K562 (cell line): Measurements from ENCODE around the gene KIF6. TPM values are rescaled to one million over a fixed set of nuclear protein-coding genes. Genes with fewer than 3 reads are reported as not detected.

ENCODE experiments used
- ATAC-seq: fragments of 200-7000 bp; cut with Tn5 transposase; 3 replicates; pipeline ENCODE4 v1.9.1; 2020; ENCODE audit warnings: moderate library complexity
- BruUV-seq: library from RNA; stranded (reverse); fragments of 400-500 nt; replicated peaks from 2 replicates; lab custom pipeline; 2021; lab: Mats Ljungman, UMichigan
- CTCF ChIA-PET: fragments of 300-600 bp; formaldehyde crosslinking; extraction: SDS; loops from one replicate; lab custom pipeline; 2021; ENCODE audit warnings: low intra/inter-chr PET ratio; lab: Yijun Ruan, JAX
- POLR2A ChIA-PET: fragments of 300-600, 350-650 bp; sonication (Branson Sonifier 250); formaldehyde crosslinking; extraction: SDS; loops from one replicate; lab custom pipeline; 2021; ENCODE audit warnings: antibody characterized with exemption, inconsistent platforms; lab: Yijun Ruan, JAX
- DNase-seq, 4 experiments: peaks; one replicate each; pipeline versions ENCODE4 v3.0.0 to v3.0.0-alpha.2; 2011 to 2018; ENCODE audit warnings: low spot score in 3 of 4, mixed read lengths in 3 of 4; ENCODE audit errors: extremely low read depth in 1 of 4
- FAIRE-seq: peaks from 2 replicates; lab custom pipeline; 2011; peaks lifted over from hg19 to GRCh38; lab: Jason Lieb, UNC
- H2AFZ ChIP-seq: 2 replicates; pipeline ENCODE4 v1.6.0; 2011; ENCODE audit warnings: low read depth, low read length, control low read depth, inconsistent platforms
- H3K27ac ChIP-seq: fragments of 200-600 bp; 3 replicates; pipeline ENCODE4 v1.8.0; 2011; ENCODE audit warnings: low read depth, mild to moderate bottlenecking, control low read depth, inconsistent platforms, low read length, moderate library complexity, mixed read lengths; ENCODE audit errors: extremely low read depth
- H3K27me3 ChIP-seq, 2 experiments: fragments of 300-600 bp in 1 of 2; 2 replicates in 1 of 2; 3 replicates in 1 of 2; pipeline versions ENCODE4 v1.6.0 to v1.8.0; 2011; ENCODE audit warnings: inconsistent platforms in 2 of 2, low read length in 2 of 2, mild to moderate bottlenecking in 1 of 2, mixed read lengths in 1 of 2, moderate library complexity in 1 of 2; ENCODE audit not compliant: control insufficient read depth in 2 of 2, insufficient read depth in 2 of 2
- H3K36me3 ChIP-seq: fragments of 300-600 bp; 3 replicates; pipeline ENCODE4 v1.8.0; 2011; ENCODE audit warnings: mild to moderate bottlenecking, low read length, inconsistent platforms; ENCODE audit not compliant: control insufficient read depth, insufficient read depth
- H3K4me1 ChIP-seq, 2 experiments: fragments of 200-600 bp in 1 of 2; replicated peaks in 1 of 2; 2 replicates in 1 of 2; 3 replicates in 1 of 2; pipeline versions ENCODE4 v1.5.1 to v1.8.0; 2011; ENCODE audit warnings: inconsistent platforms in 2 of 2, low read length in 2 of 2, mild to moderate bottlenecking in 1 of 2, mixed read lengths in 1 of 2, moderate library complexity in 1 of 2; ENCODE audit not compliant: control insufficient read depth in 2 of 2, insufficient read depth in 2 of 2
- H3K4me2 ChIP-seq: 2 replicates; pipeline ENCODE4 v1.6.1; 2011; ENCODE audit warnings: low read length, control low read depth, inconsistent platforms, mixed read lengths; ENCODE audit not compliant: insufficient read depth
- H3K4me3 ChIP-seq: fragments of 200-600 bp; sonication (generic), shearing (Covaris generic); 2 replicates; pipeline ENCODE4 v1.5.1; 2016; ENCODE audit warnings: control low read depth, inconsistent platforms
- H3K79me2 ChIP-seq: fragments of 200-600 bp; 3 replicates; pipeline ENCODE4 v1.8.0; 2011; ENCODE audit warnings: low read length, inconsistent platforms; ENCODE audit not compliant: control insufficient read depth, insufficient read depth
- H3K9ac ChIP-seq, 2 experiments: 2 replicates each; pipeline versions ENCODE4 v1.6.0 to v1.6.1; 2011; ENCODE audit warnings: low read depth in 2 of 2, low read length in 2 of 2, control low read depth in 1 of 2, inconsistent platforms in 1 of 2, mild to moderate bottlenecking in 1 of 2, mixed read lengths in 1 of 2; ENCODE audit not compliant: insufficient read depth in 1 of 2
- H3K9me1 ChIP-seq: one replicate; pipeline ENCODE4 v1.6.0; 2011; ENCODE audit warnings: inconsistent platforms, mild to moderate bottlenecking, low read length, moderate library complexity; ENCODE audit not compliant: control insufficient read depth, insufficient read depth
- H3K9me3 ChIP-seq: replicated peaks from 2 replicates; pipeline ENCODE4 v1.5.1; 2011; ENCODE audit warnings: low read depth, low read length, inconsistent platforms; ENCODE audit not compliant: control insufficient read depth, insufficient read depth
- H4K20me1 ChIP-seq: replicated peaks from 2 replicates; pipeline ENCODE4 v1.6.1; 2011; ENCODE audit warnings: low read length, inconsistent platforms, mixed read lengths; ENCODE audit not compliant: control insufficient read depth, insufficient read depth
- HMBOX1 ChIP-seq: sonication (generic); IDR thresholded peaks from 2 replicates; pipeline ENCODE4 v1.6.1; 2016
- MBD2 ChIP-seq: sonication (generic); IDR thresholded peaks from 2 replicates; pipeline ENCODE4 v1.6.1; 2016; ENCODE audit warnings: low read depth, borderline replicate concordance
- RBM14 ChIP-seq: fragments of 200-400 bp; formaldehyde crosslinking; IDR thresholded peaks from 2 replicates; pipeline ENCODE4 v1.6.1; 2018; ENCODE audit warnings: low read depth, mild to moderate bottlenecking, low read length, moderate library complexity, borderline replicate concordance; ENCODE audit not compliant: insufficient read depth
- ZBTB49 ChIP-seq: sonication (generic); formaldehyde crosslinking; IDR thresholded peaks from 2 replicates; pipeline ENCODE4 v1.8.0; 2022; ENCODE audit warnings: missing genetic modification reagents, mild to moderate bottlenecking, borderline replicate concordance
- WGBS: fragments of 100-300 bp; shearing (Covaris generic); methylation state at CpG from one replicate; pipeline ENCODE4 v1.1.6; 2016; ENCODE audit warnings: low coverage, mixed read lengths; ENCODE audit not compliant: insufficient coverage; ENCODE audit errors: missing lambda C conversion rate; 5-methylcytosine and 5-hydroxymethylcytosine counted together
- in situ Hi-C: fragments of 300-500 bp; cut with MboI; formaldehyde crosslinking; loops from 4 replicates; pipeline ENCODE4 v1.15.0; 2018; ENCODE audit warnings: inconsistent platforms, mixed read lengths
- intact Hi-C: fragments of 100-400 bp; cut with micrococcal nuclease; formaldehyde crosslinking; loops from 2 replicates; pipeline ENCODE4 v1.14.2; 2022
- polyA plus RNA-seq, 8 experiments: library from polyadenylated mRNA; depleted of rRNA in 4 of 8; stranded (reverse) in 5 of 8; unstranded in 3 of 8; fragments of >200 nt; fragmentation: Nextera tagmentation in 2 of 8; fragmentation: Illumina TruSeq in 1 of 8; extraction: Ambion mirVana in 2 of 8; extraction: Trizol in 1 of 8; gene quantifications; 2 replicates each; pipeline versions ENCODE4 v1.2.1 to v1.2.3, GENCODE V29; 2011 to 2014; ENCODE audit warnings: inconsistent platforms in 1 of 8, missing spikeins in 1 of 8
- total RNA-seq, 7 experiments: library from RNA; depleted of rRNA in 6 of 7; stranded (reverse); fragments of >200 nt in 6 of 7; fragmentation: Illumina TruSeq in 2 of 7; extraction: Trizol in 2 of 7; gene quantifications; 2 replicates each; pipeline versions ENCODE4 v1.2.1 to v1.2.3, GENCODE V29; 2011 to 2021; ENCODE audit warnings: low replicate concordance in 1 of 7

The KIF6 gene
- total and polyA plus RNA-seq, 9 of the 15 experiments (the other 6 are each of a cell fraction or from before 2014, with no cell fraction given), result not detected

GRCh38 chr6:39453956-39454524, 271.2 kb downstream of the KIF6 start:
- Histone ChIP-seq H2AFZ (no peak overlapping the region), H4K20me1 (no peaks in the 10 kb centered on the region), H3K79me2 (no peaks in the 10 kb centered on the region), H3K4me3 (no peak overlapping the region), H3K4me2 (no peak overlapping the region), H3K27ac (no peak overlapping the region), H3K9me3 (no peaks in the 10 kb centered on the region), H3K9me1 (no peaks in the 10 kb centered on the region), H3K4me1 (no peaks in the 10 kb centered on the region), H3K36me3 (no peaks in the 10 kb centered on the region), H3K9ac (no peak overlapping the region), H3K27me3 (no peaks in the 10 kb centered on the region)
- 0% methylated on average over 2 of the region's 2 CpGs for WGBS
- no peak for DNase-seq
- FAIRE-seq, result no peak
- intact Hi-C loops (no loop called here), in situ Hi-C loops (no loop called here)
- ChIA-PET POLR2A (no interaction called here), CTCF (no interaction called here)
- ATAC-seq, result no peak
- no peak for TF ChIP-seq ZBTB49 (CRISPR knock-in tag)
- no peak for TF ChIP-seq HMBOX1
- TF ChIP-seq MBD2, result no peak
- no peak for TF ChIP-seq RBM14
- no TSS peak for BruUV-seq
